ENCODE data around the gene FAAH. TPM values are rescaled to one million over a fixed set of nuclear protein-coding genes. Genes with fewer than 3 reads are reported as not detected.

Gene FAAH
- total RNA-seq, 1 donor: 6.2 TPM

- H3K4me1 ChIP-seq (ENCODE audit: insufficient read depth, low read length): no peaks in the 10 kb centered on the region
- no peak overlapping the region for H3K4me3 ChIP-seq (ENCODE audit: low read length)
- no peaks in the 10 kb centered on the region for H3K27me3 ChIP-seq (ENCODE audit: insufficient read depth, low read length)
- no peaks in the 10 kb centered on the region for H3K9me3 ChIP-seq (ENCODE audit: low read depth, low read length)
Measured at GRCh38 chr1:46425726-46426125, 31.6 kb downstream of the FAAH start.

- Histone ChIP-seq H3K27me3 (ENCODE audit: insufficient read depth, low read length) (no peaks in the 10 kb centered on the region), H3K4me1 (ENCODE audit: insufficient read depth, low read length) (no peaks in the 10 kb centered on the region), H3K9me3 (ENCODE audit: low read depth, low read length) (no peaks in the 10 kb centered on the region), H3K4me3 (ENCODE audit: low read length) (no peak overlapping the region)
Measured at GRCh38 chr1:46427541-46427940, 33.4 kb downstream of the FAAH start.

- no peak overlapping the region for H3K4me3 ChIP-seq (ENCODE audit: low read length)
- no peaks in the 10 kb centered on the region for H3K27me3 ChIP-seq (ENCODE audit: insufficient read depth, low read length)
- no peaks in the 10 kb centered on the region for H3K9me3 ChIP-seq (ENCODE audit: low read depth, low read length)
- no peaks in the 10 kb centered on the region for H3K4me1 ChIP-seq (ENCODE audit: insufficient read depth, low read length)
Measured at GRCh38 chr1:46429436-46429835, 35.3 kb downstream of the FAAH start.

GRCh38 chr1:46431695-46432094, 37.6 kb downstream of the FAAH start:
- Histone ChIP-seq H3K4me3 (ENCODE audit: low read length) (no peak overlapping the region), H3K27me3 (ENCODE audit: insufficient read depth, low read length) (no peaks in the 10 kb centered on the region), H3K9me3 (ENCODE audit: low read depth, low read length) (no peaks in the 10 kb centered on the region), H3K4me1 (ENCODE audit: insufficient read depth, low read length) (no peaks in the 10 kb centered on the region)

GRCh38 chr1:46432781-46433327, 38.7 kb downstream of the FAAH start:
- no peaks in the 10 kb centered on the region for H3K4me1 ChIP-seq (ENCODE audit: insufficient read depth, low read length)
- no peaks in the 10 kb centered on the region for H3K9me3 ChIP-seq (ENCODE audit: low read depth, low read length)
- no peaks in the 10 kb centered on the region for H3K27me3 ChIP-seq (ENCODE audit: insufficient read depth, low read length)
- no peak overlapping the region for H3K4me3 ChIP-seq (ENCODE audit: low read length)

GRCh38 chr1:46434358-46434757, 40.2 kb downstream of the FAAH start:
- Histone ChIP-seq H3K9me3 (ENCODE audit: low read depth, low read length) (no peaks in the 10 kb centered on the region), H3K4me3 (ENCODE audit: low read length) (no peak overlapping the region), H3K4me1 (ENCODE audit: insufficient read depth, low read length) (no peaks in the 10 kb centered on the region), H3K27me3 (ENCODE audit: insufficient read depth, low read length) (no peaks in the 10 kb centered on the region)

- H3K27me3 ChIP-seq (ENCODE audit: insufficient read depth, low read length): no peaks in the 10 kb centered on the region
- no peak overlapping the region for H3K4me3 ChIP-seq (ENCODE audit: low read length)
- no peaks in the 10 kb centered on the region for H3K9me3 ChIP-seq (ENCODE audit: low read depth, low read length)
- no peaks in the 10 kb centered on the region for H3K4me1 ChIP-seq (ENCODE audit: insufficient read depth, low read length)
Measured at GRCh38 chr1:46436844-46437243, 42.7 kb downstream of the FAAH start.

GRCh38 chr1:46437723-46438122, 43.6 kb downstream of the FAAH start:
- Histone ChIP-seq H3K4me3 (ENCODE audit: low read length) (no peak overlapping the region), H3K9me3 (ENCODE audit: low read depth, low read length) (no peaks in the 10 kb centered on the region), H3K4me1 (ENCODE audit: insufficient read depth, low read length) (peaks cover 5% of the 10 kb centered on the region), H3K27me3 (ENCODE audit: insufficient read depth, low read length) (no peaks in the 10 kb centered on the region)

GRCh38 chr1:46438346-46438745, 44.2 kb downstream of the FAAH start:
- Histone ChIP-seq H3K9me3 (ENCODE audit: low read depth, low read length) (no peaks in the 10 kb centered on the region), H3K4me1 (ENCODE audit: insufficient read depth, low read length) (peaks cover 9% of the 10 kb centered on the region), H3K4me3 (ENCODE audit: low read length) (no peak overlapping the region), H3K27me3 (ENCODE audit: insufficient read depth, low read length) (no peaks in the 10 kb centered on the region)

GRCh38 chr1:46440478-46440877, 46.4 kb downstream of the FAAH start:
- H3K9me3 ChIP-seq (ENCODE audit: low read depth, low read length): no peaks in the 10 kb centered on the region
- peaks cover 9% of the 10 kb centered on the region for H3K4me1 ChIP-seq (ENCODE audit: insufficient read depth, low read length)
- H3K4me3 ChIP-seq (ENCODE audit: low read length): no peak overlapping the region
- H3K27me3 ChIP-seq (ENCODE audit: insufficient read depth, low read length): no peaks in the 10 kb centered on the region

GRCh38 chr1:46442317-46443161, 48.4 kb downstream of the FAAH start:
- Histone ChIP-seq H3K9me3 (ENCODE audit: low read depth, low read length) (no peaks in the 10 kb centered on the region), H3K4me1 (ENCODE audit: insufficient read depth, low read length) (peaks cover 9% of the 10 kb centered on the region), H3K4me3 (ENCODE audit: low read length) (peak overlapping the region; percentile 26), H3K27me3 (ENCODE audit: insufficient read depth, low read length) (peaks cover 10% of the 10 kb centered on the region)

GRCh38 chr1:46444466-46444865, 50.3 kb downstream of the FAAH start:
- peaks cover 27% of the 10 kb centered on the region for H3K27me3 ChIP-seq (ENCODE audit: insufficient read depth, low read length)
- peaks cover 15% of the 10 kb centered on the region for H3K4me1 ChIP-seq (ENCODE audit: insufficient read depth, low read length)
- no peak overlapping the region for H3K4me3 ChIP-seq (ENCODE audit: low read length)
- H3K9me3 ChIP-seq (ENCODE audit: low read depth, low read length): no peaks in the 10 kb centered on the region

- no peak overlapping the region for H3K4me3 ChIP-seq (ENCODE audit: low read length)
- no peaks in the 10 kb centered on the region for H3K9me3 ChIP-seq (ENCODE audit: low read depth, low read length)
- peaks cover 15% of the 10 kb centered on the region for H3K4me1 ChIP-seq (ENCODE audit: insufficient read depth, low read length)
- peaks cover 37% of the 10 kb centered on the region for H3K27me3 ChIP-seq (ENCODE audit: insufficient read depth, low read length)
Measured at GRCh38 chr1:46445773-46446256, 51.7 kb downstream of the FAAH start.

- H3K27me3 ChIP-seq (ENCODE audit: insufficient read depth, low read length): peaks cover 40% of the 10 kb centered on the region
- H3K4me3 ChIP-seq (ENCODE audit: low read length): no peak overlapping the region
- H3K4me1 ChIP-seq (ENCODE audit: insufficient read depth, low read length): peaks cover 15% of the 10 kb centered on the region
- no peaks in the 10 kb centered on the region for H3K9me3 ChIP-seq (ENCODE audit: low read depth, low read length)
Measured at GRCh38 chr1:46446646-46447498, 52.8 kb downstream of the FAAH start.

GRCh38 chr1:46447499-46448108, 53.5 kb downstream of the FAAH start:
- Histone ChIP-seq H3K27me3 (ENCODE audit: insufficient read depth, low read length) (peaks cover 40% of the 10 kb centered on the region), H3K4me3 (ENCODE audit: low read length) (no peak overlapping the region), H3K4me1 (ENCODE audit: insufficient read depth, low read length) (peaks cover 11% of the 10 kb centered on the region), H3K9me3 (ENCODE audit: low read depth, low read length) (no peaks in the 10 kb centered on the region)
